B cell (primary cell): ENCODE measurements around the gene TMBIM4. TPM values are rescaled to one million over a fixed set of nuclear protein-coding genes. Genes with fewer than 3 reads are reported as not detected.

ENCODE experiments used
- ATAC-seq: fragments of 200-7000 bp; cut with Tn5 transposase; one replicate; pipeline ENCODE4 v1.10.0; 2021; ENCODE audit warnings: low read depth, mild to moderate bottlenecking, moderate number of reproducible peaks, moderate library complexity
- CTCF ChIA-PET: fragments of 350-600 bp; sonication (Branson Sonifier 250); formaldehyde crosslinking; loops from one replicate; lab custom pipeline; 2021; ENCODE audit warnings: antibody characterized with exemption, inconsistent platforms; lab: Charles Lee
- POLR2A ChIA-PET: fragments of 350-600 bp; sonication (Branson Sonifier 250); formaldehyde crosslinking; loops from one replicate; lab custom pipeline; 2021; ENCODE audit warnings: antibody characterized with exemption; lab: Charles Lee
- DNase-seq: peaks from one replicate; pipeline ENCODE4 v3.0.0; 2013
- H2AFZ ChIP-seq: 2 replicates; pipeline ENCODE4 v1.6.1; 2012; ENCODE audit warnings: mild to moderate bottlenecking, low read depth, low read length; ENCODE audit not compliant: insufficient read depth, poor library complexity, severe bottlenecking
- H3K27ac ChIP-seq, 2 donors: 1 replicate in 1 of 2; 2 replicates in 1 of 2; pipeline ENCODE4 v1.5.1; 2012 to 2013; ENCODE audit warnings: low read length in 2 of 2, mild to moderate bottlenecking in 2 of 2, moderate library complexity in 1 of 2
- H3K27me3 ChIP-seq, 4 experiments: fragments of 200-600 bp in 1 of 4; sonication (generic) in 1 of 4; replicated peaks in 1 of 4; 1 replicate in 2 of 4; 2 replicates in 2 of 4; pipeline versions ENCODE4 v1.6.1 to v1.7.0; 2013 to 2016; ENCODE audit warnings: low read length in 3 of 4, mild to moderate bottlenecking in 2 of 4, mixed read lengths in 1 of 4, moderate library complexity in 1 of 4; ENCODE audit not compliant: insufficient read depth in 4 of 4, control insufficient read depth in 3 of 4; ENCODE audit errors: control extremely low read depth in 1 of 4
- H3K36me3 ChIP-seq, 2 experiments: replicated peaks in 1 of 2; 1 replicate in 1 of 2; 2 replicates in 1 of 2; pipeline versions ENCODE4 v1.6.1 to v1.7.1; 2013; ENCODE audit warnings: low read length in 1 of 2; ENCODE audit not compliant: insufficient read depth in 2 of 2, control insufficient read depth in 1 of 2; ENCODE audit errors: control extremely low read depth in 1 of 2, extremely low read depth in 1 of 2
- H3K4me1 ChIP-seq, 2 donors: fragments of 200-600 bp in 1 of 2; sonication (generic) in 1 of 2; 1 replicate in 1 of 2; 2 replicates in 1 of 2; pipeline versions ENCODE4 v1.5.1 to v1.6.1; 2013 to 2017; ENCODE audit warnings: low read length in 2 of 2; ENCODE audit not compliant: control insufficient read depth in 2 of 2, insufficient read depth in 2 of 2
- H3K4me2 ChIP-seq: replicated peaks from 2 replicates; pipeline ENCODE3; 2012; ENCODE audit warnings: mild to moderate bottlenecking, low read depth, low read length; ENCODE audit not compliant: poor library complexity, severe bottlenecking
- H3K4me3 ChIP-seq, 5 experiments: fragments of 200-600 bp in 1 of 5; sonication (generic) in 1 of 5; 1 replicate in 3 of 5; 2 replicates in 2 of 5; pipeline versions ENCODE4 v1.5.1 to v1.7.0; 2011 to 2016; ENCODE audit warnings: low read length in 4 of 5, mild to moderate bottlenecking in 4 of 5, low read depth in 2 of 5, control low read depth in 1 of 5, moderate library complexity in 1 of 5; ENCODE audit not compliant: insufficient read depth in 1 of 5; ENCODE audit errors: control extremely low read depth in 1 of 5, extremely low read depth in 1 of 5
- H3K79me2 ChIP-seq: fragments of 200-600 bp; sonication (generic); one replicate; pipeline ENCODE4 v1.6.0; 2016; ENCODE audit warnings: low read length; ENCODE audit not compliant: control insufficient read depth, insufficient read depth
- H3K9ac ChIP-seq: fragments of 200-600 bp; sonication (generic); 2 replicates; pipeline ENCODE4 v1.6.1; 2017; ENCODE audit warnings: mild to moderate bottlenecking, low read length, moderate library complexity
- H3K9me3 ChIP-seq, 3 donors: one replicate each; pipeline versions ENCODE4 v1.6.1 to v1.7.1; 2013; ENCODE audit warnings: low read length in 2 of 3; ENCODE audit not compliant: control insufficient read depth in 2 of 3, insufficient read depth in 1 of 3; ENCODE audit errors: control extremely low read depth in 1 of 3
- H4K20me1 ChIP-seq: 2 replicates; pipeline ENCODE4 v1.6.0; 2012; ENCODE audit warnings: mild to moderate bottlenecking, low read length; ENCODE audit not compliant: insufficient read depth, control insufficient read depth, poor library complexity, severe bottlenecking
- H3K27ac Mint-ChIP-seq: one replicate; pipeline ENCODE4 v1.8.0; 2021; ENCODE audit warnings: mixed read lengths
- H3K27me3 Mint-ChIP-seq: one replicate; pipeline ENCODE4 v1.8.0; 2021; ENCODE audit warnings: mixed read lengths
- H3K4me1 Mint-ChIP-seq: one replicate; pipeline ENCODE4 v1.8.0; 2021; ENCODE audit warnings: mixed read lengths
- H3K4me3 Mint-ChIP-seq: one replicate; pipeline ENCODE4 v1.8.0; 2021; ENCODE audit warnings: mixed read lengths
- H3K9me3 Mint-ChIP-seq: one replicate; pipeline ENCODE4 v1.8.0; 2022; ENCODE audit warnings: mixed read lengths; ENCODE audit not compliant: insufficient read depth
- EZH2 ChIP-seq: IDR thresholded peaks from 2 replicates; pipeline ENCODE4 v1.6.1; 2012; ENCODE audit warnings: borderline replicate concordance, low read depth, mild to moderate bottlenecking, moderate library complexity, low read length; ENCODE audit not compliant: insufficient read depth, poor library complexity, severe bottlenecking
- WGBS: methylation state at CpG from one replicate; pipeline ENCODE4 v1.1.5; 2013; ENCODE audit warnings: missing lambda C conversion rate; ENCODE audit not compliant: insufficient coverage; 5-methylcytosine and 5-hydroxymethylcytosine counted together
- intact Hi-C: fragments of 100-400 bp; cut with micrococcal nuclease; formaldehyde crosslinking; loops from one replicate; pipeline ENCODE4 v1.10.0; 2022
- polyA plus RNA-seq: library from polyadenylated mRNA; depleted of rRNA; stranded (reverse); fragments of >200 nt; gene quantifications from 2 replicates; pipeline ENCODE4 v1.2.3, GENCODE V29; 2012
- total RNA-seq, 2 donors: library from RNA; stranded (reverse); fragments of 120-200 nt in 1 of 2; gene quantifications; 1 replicate in 1 of 2; 2 replicates in 1 of 2; pipeline versions ENCODE4 v1.2.3 to v1.2.4, GENCODE V29; 2013 to 2022
- TF ChIP-seq, protein P1 (sequence below): fragments of 200-600 bp; IDR thresholded peaks from one replicate; pipeline ENCODE4 v1.8.0; 2022; ENCODE audit warnings: antibody characterized with exemption, mild to moderate bottlenecking

Gene TMBIM4
- total and polyA plus RNA-seq, 2 donors (not counting 1 experiment from before 2014, with no cell fraction given): 85.1 to 88.1 TPM

DNA sequence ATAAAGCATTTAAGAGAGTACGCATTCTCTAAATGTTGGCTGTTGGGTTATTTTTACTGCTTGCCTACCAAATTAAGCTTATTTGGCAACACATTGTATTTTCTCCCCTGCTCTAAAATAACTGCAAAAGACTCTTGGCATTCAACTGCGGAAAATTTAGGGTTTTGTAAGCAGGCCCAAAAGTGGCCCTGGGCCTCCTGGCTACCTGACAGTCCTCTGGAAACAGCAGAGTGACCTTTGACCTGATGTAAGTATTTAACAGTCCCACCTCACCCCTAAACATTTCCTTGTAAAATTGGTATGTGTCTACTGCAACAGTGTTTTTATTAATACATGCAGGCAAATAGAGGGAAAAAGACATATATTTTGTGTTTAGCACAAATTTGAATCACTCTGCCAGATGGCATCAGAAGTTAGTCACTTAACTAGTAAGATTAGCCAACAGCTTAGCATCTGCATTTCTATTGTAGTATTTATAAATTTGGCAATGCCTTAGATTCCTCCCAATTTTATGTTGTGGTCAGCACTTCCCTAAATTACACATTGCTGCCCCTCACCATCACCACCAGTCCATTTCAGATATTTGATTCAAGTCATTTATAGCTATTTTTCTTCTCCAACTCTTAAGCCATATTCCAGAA, 50.4 kb downstream of the TMBIM4 start:
- POLR2A ChIA-PET: no interaction called here
- DNase-seq: no peak
- no peak overlapping the region for H3K9ac ChIP-seq

More for the DNA sequence above, 50.4 kb downstream of the TMBIM4 start:
- H3K27me3 Mint-ChIP-seq: no peaks in the 10 kb centered on the region
- Histone ChIP-seq H3K79me2 (no peaks in the 10 kb centered on the region), H3K27ac (no peak overlapping the region), H3K4me1 (no peaks in the 10 kb centered on the region), H3K36me3 (peaks cover 0 to 17% of the 10 kb centered on the region in 2 experiments), H2AFZ (no peak overlapping the region), H3K9me3 (no peaks in the 10 kb centered on the region), H3K4me3 (no peak overlapping the region), H3K4me2 (no peak overlapping the region), H4K20me1 (no peaks in the 10 kb centered on the region), H3K27me3 (no peaks in the 10 kb centered on the region)
- no peak for TF ChIP-seq EZH2
- TF ChIP-seq, protein P1, sequence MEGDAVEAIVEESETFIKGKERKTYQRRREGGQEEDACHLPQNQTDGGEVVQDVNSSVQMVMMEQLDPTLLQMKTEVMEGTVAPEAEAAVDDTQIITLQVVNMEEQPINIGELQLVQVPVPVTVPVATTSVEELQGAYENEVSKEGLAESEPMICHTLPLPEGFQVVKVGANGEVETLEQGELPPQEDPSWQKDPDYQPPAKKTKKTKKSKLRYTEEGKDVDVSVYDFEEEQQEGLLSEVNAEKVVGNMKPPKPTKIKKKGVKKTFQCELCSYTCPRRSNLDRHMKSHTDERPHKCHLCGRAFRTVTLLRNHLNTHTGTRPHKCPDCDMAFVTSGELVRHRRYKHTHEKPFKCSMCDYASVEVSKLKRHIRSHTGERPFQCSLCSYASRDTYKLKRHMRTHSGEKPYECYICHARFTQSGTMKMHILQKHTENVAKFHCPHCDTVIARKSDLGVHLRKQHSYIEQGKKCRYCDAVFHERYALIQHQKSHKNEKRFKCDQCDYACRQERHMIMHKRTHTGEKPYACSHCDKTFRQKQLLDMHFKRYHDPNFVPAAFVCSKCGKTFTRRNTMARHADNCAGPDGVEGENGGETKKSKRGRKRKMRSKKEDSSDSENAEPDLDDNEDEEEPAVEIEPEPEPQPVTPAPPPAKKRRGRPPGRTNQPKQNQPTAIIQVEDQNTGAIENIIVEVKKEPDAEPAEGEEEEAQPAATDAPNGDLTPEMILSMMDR: no peak
- CTCF ChIA-PET: interaction anchor here (1.1 to 1.5 kb wide), 2 partner anchors 12 to 574 kb away, joined by 3 to 4 read pairs; no protein-coding TSS in a partner anchor
- intact Hi-C loops: no loop called here
- H3K27ac Mint-ChIP-seq: no peak overlapping the region
- no peak for ATAC-seq
- no peaks in the 10 kb centered on the region for H3K9me3 Mint-ChIP-seq
- peaks cover 4% of the 10 kb centered on the region for H3K4me1 Mint-ChIP-seq
- no peak overlapping the region for H3K4me3 Mint-ChIP-seq
- WGBS: 100% methylated on average over 1 of the region's 2 CpGs
